Measurements from ENCODE around the gene FAM186B.

DNA sequence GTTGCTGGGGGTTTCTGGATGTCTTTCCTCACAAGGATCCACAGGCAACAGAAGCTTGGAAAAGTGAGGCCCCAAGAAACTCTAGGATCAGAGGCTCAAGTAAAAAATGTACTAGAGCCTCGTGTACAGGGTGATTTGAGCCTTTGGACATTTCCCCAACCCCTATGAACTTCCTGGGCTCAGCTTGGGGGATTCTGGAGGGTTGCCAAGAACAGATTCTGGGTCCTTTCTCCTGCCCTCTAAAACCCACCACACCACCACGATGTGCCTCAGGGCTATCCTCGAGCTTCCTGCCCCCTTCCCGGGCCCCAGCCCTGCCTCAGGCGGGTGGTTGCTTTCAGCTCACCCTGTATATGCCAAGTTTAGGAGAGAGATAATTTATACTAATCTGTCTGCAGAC is 583 bp downstream of the FAM186B start:
- TF ChIP-seq, protein P1, sequence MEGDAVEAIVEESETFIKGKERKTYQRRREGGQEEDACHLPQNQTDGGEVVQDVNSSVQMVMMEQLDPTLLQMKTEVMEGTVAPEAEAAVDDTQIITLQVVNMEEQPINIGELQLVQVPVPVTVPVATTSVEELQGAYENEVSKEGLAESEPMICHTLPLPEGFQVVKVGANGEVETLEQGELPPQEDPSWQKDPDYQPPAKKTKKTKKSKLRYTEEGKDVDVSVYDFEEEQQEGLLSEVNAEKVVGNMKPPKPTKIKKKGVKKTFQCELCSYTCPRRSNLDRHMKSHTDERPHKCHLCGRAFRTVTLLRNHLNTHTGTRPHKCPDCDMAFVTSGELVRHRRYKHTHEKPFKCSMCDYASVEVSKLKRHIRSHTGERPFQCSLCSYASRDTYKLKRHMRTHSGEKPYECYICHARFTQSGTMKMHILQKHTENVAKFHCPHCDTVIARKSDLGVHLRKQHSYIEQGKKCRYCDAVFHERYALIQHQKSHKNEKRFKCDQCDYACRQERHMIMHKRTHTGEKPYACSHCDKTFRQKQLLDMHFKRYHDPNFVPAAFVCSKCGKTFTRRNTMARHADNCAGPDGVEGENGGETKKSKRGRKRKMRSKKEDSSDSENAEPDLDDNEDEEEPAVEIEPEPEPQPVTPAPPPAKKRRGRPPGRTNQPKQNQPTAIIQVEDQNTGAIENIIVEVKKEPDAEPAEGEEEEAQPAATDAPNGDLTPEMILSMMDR (IDR thresholded peaks at IDR 0.05; ENCODE audit: insufficient read depth, low read depth, low read length) = no peak
- no peak for TF ChIP-seq EZH2 (IDR thresholded peaks at IDR 0.05; ENCODE audit: insufficient read depth, low read length)
